HG03103 (cell line): Measurements from ENCODE around the gene PDIA2.
"Not testable (repeated sequence)": the region's sequence is repeated elsewhere in the genome, so short reads cannot be mapped to it uniquely, and the experiment has no call there.

Source experiments
- ATAC-seq: cut with Tn5 transposase; IDR thresholded peaks from one replicate; pipeline ENCODE4 v1.9.1; 2021; ENCODE audit warnings: low read depth; ENCODE audit not compliant: unreplicated experiment

PDIA2 gene

DNA sequence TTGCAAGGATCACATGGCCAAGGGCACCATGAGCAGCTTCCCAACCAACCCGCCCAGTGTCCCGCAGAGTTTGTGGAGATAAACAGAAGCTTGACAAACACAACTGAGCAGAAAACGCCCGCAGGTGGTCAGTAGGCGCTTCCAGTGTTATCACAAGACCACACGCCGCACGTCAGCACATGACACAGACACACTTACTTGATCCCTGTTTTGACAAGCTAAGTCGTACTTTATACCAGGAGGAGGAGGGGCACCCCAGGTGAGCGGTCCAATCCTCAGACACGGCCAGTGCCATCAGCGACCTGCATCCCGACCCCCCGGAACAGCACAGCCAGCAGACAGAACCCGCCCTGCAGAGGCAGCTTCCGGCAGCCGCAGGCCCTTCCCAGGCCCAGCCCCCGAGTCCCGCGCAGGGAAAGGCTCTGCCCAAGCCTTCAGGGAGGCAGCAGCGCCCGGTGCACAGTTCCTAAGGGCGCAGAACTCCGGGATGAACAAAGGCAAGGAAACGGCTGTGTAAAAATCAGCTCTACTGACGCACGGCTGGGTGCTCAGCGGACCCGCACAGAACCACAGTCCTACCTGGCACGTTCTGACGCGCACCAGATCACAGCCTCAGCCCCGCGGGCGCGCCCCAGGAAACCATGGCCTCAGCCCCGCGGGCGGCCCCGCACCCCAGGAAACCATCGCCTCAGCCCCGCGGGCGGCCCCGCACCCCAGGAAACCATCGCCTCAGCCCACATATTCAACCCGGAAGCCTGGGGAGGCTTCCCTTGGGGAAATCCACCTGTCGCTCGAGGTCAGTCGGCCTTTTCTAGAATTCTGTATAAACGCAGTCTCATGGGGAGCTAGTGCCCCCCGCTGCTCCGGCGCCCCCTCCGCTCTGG lies 41.7 kb downstream of the PDIA2 start:
- ATAC-seq: no peak

GRCh38 chr16:325375-326145 lies 42.6 kb downstream of the PDIA2 start:
- ATAC-seq: no peak

GRCh38 chr16:330741-331140 lies 47.8 kb downstream of the PDIA2 start:
- no peak for ATAC-seq

- ATAC-seq: not testable (repeated sequence)
Observed at GRCh38 chr16:331181-331814, 48.3 kb downstream of the PDIA2 start.

DNA sequence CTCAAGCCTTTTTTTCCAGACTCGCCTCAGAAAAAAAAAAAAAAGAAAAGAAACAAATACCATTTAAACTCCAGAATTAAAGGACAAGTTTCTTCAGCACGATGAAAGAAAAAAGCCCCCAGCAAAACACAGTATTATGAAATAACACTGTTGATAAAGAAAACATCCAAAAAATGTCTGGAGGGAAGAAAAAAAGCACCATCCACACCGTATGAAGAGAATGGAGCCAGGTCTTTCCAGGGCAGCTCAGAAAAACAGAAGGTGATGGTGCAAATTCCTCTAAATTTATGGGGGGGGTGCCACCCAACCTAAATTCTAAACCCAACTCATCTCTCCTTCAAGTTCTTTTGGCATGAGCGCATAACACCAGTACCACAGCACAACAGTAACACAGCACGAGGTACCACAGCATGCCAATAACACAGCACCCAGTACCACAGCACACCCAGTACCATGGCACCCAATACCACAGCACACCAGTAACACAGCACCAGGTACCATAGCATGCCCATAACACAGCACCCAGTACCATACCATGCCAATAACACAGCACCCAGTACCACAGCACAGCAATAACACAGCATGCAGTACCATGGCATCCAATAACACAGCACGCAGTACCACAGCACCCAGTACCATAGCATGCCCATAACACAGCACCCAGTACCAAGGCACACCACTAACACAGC lies 50.6 kb downstream of the PDIA2 start:
- ATAC-seq: no peak

DNA sequence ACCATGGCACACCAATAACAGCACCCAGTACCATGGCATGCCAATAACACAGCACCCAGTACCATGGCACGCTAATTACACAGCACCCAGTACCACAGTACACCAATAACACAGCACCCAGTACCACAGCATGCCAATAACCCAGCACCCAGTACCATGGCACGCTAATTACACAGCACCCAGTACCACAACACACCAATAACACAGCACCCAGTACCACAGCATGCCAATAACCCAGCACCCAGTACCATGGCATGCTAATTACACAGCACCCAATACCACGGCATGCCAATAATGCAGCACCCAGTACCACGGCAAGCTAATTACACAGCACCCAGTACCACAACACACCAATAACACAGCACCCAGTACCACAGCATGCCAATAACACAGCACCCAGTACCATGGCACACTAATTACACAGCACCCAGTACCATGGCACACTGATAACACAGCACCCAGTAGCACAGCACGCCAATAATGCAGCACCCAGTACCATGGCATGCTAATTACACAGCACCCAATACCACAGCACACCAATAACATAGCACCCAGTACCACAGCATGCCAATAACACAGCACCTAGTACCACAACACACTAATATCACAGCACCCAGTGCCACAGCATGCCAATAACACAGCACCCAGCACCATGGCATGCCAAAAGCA lies 51.3 kb downstream of the PDIA2 start:
- ATAC-seq: not testable (repeated sequence)

DNA sequence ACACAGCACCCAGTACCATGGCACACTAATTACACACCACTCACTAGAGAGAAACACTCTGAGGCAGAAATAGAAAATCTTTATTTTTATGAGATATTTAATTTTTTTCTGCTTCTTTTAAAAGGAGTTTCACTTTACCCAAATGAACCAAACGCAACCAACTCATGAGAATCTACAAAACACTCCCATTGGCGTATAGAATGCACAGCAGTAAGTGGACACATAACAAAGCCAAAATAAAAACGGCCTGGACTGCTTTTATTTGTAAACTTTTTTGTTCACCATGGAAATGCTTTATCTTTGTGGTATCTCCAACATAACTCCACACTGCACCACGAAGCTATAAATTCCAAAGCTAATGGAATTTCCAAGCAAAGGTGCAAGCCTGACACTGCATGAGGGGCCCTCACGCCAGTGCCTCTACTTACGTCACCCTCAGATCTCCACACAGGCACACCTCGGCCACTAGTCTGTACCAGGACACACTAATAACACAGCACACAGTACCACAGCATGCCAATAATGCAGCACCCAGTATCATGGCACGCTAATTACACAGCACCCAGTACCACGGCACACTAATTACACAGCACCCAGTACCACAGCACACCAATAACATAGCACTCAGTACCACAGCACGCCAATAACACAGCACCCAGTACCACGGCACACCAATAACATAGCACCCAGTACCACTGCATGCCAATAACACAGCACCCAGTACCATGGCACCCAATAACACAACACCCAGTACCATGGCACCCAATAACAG lies 52.1 kb downstream of the PDIA2 start:
- not testable (repeated sequence) for ATAC-seq

- ATAC-seq: no peak
Observed at GRCh38 chr16:336269-336668, 53.3 kb downstream of the PDIA2 start.
